Calu3 (cell line): ENCODE data around the gene CHST15. TPM values are rescaled to one million over a fixed set of nuclear protein-coding genes. Genes with fewer than 3 reads are reported as not detected.

Experiments used
- BruUV-seq: library from RNA; stranded (reverse); fragments of 400-500 nt; replicated peaks from 2 replicates; lab custom pipeline; 2021; lab: Mats Ljungman, UMichigan
- CTCF ChIA-PET: fragments of 300-600 bp; sonication (Branson Sonifier 250); formaldehyde crosslinking; loops from one replicate; lab custom pipeline; 2022; ENCODE audit warnings: antibody characterized with exemption; lab: Charles Lee
- DNase-seq: peaks from one replicate; pipeline ENCODE4 v3.0.0; 2022
- H3K27ac Mint-ChIP-seq: one replicate; pipeline ENCODE4 v1.8.0; 2022; ENCODE audit warnings: mixed read lengths; ENCODE audit not compliant: unreplicated experiment
- H3K27me3 Mint-ChIP-seq: one replicate; pipeline ENCODE4 v1.8.0; 2022; ENCODE audit warnings: mixed read lengths; ENCODE audit not compliant: unreplicated experiment
- H3K36me3 Mint-ChIP-seq: one replicate; pipeline ENCODE4 v1.8.0; 2022; ENCODE audit warnings: mild to moderate bottlenecking, moderate library complexity, mixed read lengths; ENCODE audit not compliant: insufficient read depth, unreplicated experiment
- H3K4me1 Mint-ChIP-seq: one replicate; pipeline ENCODE4 v1.8.0; 2022; ENCODE audit warnings: mild to moderate bottlenecking, low read depth, mixed read lengths; ENCODE audit not compliant: unreplicated experiment
- H3K4me3 Mint-ChIP-seq: one replicate; pipeline ENCODE4 v1.8.0; 2022; ENCODE audit warnings: mild to moderate bottlenecking, low read depth, moderate library complexity, mixed read lengths; ENCODE audit not compliant: unreplicated experiment
- H3K9me3 Mint-ChIP-seq: one replicate; pipeline ENCODE4 v1.8.0; 2022; ENCODE audit warnings: low read depth, mixed read lengths; ENCODE audit not compliant: unreplicated experiment
- intact Hi-C: fragments of 100-400 bp; cut with micrococcal nuclease; formaldehyde crosslinking; loops from one replicate; pipeline ENCODE4 v1.10.0; 2022; ENCODE audit not compliant: unreplicated experiment
- total RNA-seq: library from RNA; stranded (reverse); gene quantifications from 2 replicates; pipeline ENCODE4 v1.2.3, GENCODE V29; 2022
- TF ChIP-seq, protein P1 (sequence below): fragments of 200-600 bp; IDR thresholded peaks from one replicate; pipeline ENCODE4 v1.8.0; 2022; ENCODE audit warnings: antibody characterized with exemption; ENCODE audit not compliant: unreplicated experiment

Gene CHST15
- total RNA-seq, 1 experiment from 2014 or later, result 19.3 TPM

DNA sequence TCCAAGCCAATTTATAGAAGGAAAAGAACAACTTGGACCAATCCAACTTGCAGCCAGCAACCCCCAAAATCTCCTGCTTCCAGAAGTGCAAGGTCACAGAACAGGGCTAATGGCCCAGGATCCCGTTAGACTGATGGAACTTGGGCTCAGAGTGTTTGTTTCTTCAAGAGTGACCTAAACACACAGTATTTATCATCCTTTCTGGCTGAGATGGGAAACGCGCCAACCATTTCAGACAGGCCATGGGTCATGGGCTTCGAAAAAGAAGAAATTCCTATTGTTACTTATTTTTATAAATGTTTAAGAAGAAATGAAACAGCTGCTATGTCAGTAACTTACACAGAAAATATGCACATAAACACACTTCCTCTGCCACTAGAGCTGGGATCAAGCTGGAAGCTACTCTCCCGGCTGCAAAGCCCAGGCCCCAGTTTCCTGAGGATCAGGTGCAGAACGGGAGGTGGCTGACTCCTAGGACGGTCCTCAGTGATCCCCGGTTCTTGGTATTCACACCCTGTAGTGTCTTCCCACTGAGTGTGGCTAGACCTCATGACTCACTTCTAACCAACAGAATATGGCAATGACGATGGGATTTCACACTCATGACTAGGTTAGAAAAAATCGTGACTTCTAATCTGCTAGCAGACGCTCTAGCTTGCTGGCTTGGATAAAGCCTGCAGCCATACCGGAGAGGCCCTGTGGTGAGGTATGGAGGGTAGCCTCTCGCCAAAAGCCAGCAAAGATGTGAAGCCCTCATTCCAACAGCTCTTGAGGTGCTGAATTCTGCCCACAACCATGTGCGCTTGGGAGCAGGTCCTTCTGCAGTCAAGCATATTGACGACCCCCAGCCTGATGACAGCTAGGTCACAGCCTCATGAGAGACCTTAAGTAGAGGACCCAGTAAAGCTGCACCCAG lies 60.2 kb downstream of the CHST15 start:
- TF ChIP-seq, protein P1, sequence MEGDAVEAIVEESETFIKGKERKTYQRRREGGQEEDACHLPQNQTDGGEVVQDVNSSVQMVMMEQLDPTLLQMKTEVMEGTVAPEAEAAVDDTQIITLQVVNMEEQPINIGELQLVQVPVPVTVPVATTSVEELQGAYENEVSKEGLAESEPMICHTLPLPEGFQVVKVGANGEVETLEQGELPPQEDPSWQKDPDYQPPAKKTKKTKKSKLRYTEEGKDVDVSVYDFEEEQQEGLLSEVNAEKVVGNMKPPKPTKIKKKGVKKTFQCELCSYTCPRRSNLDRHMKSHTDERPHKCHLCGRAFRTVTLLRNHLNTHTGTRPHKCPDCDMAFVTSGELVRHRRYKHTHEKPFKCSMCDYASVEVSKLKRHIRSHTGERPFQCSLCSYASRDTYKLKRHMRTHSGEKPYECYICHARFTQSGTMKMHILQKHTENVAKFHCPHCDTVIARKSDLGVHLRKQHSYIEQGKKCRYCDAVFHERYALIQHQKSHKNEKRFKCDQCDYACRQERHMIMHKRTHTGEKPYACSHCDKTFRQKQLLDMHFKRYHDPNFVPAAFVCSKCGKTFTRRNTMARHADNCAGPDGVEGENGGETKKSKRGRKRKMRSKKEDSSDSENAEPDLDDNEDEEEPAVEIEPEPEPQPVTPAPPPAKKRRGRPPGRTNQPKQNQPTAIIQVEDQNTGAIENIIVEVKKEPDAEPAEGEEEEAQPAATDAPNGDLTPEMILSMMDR, result no peak
- peaks cover 10% of the 10 kb centered on the region for H3K36me3 Mint-ChIP-seq
- H3K27ac Mint-ChIP-seq, result no peak overlapping the region
- no peaks in the 10 kb centered on the region for H3K9me3 Mint-ChIP-seq
- BruUV-seq, result no TSS peak
- H3K4me1 Mint-ChIP-seq, result peaks cover 15% of the 10 kb centered on the region
- H3K4me3 Mint-ChIP-seq, result no peak overlapping the region
- CTCF ChIA-PET, result no interaction called here
- no peak for DNase-seq
- no peaks in the 10 kb centered on the region for H3K27me3 Mint-ChIP-seq
- intact Hi-C loops, result no loop called here

DNA sequence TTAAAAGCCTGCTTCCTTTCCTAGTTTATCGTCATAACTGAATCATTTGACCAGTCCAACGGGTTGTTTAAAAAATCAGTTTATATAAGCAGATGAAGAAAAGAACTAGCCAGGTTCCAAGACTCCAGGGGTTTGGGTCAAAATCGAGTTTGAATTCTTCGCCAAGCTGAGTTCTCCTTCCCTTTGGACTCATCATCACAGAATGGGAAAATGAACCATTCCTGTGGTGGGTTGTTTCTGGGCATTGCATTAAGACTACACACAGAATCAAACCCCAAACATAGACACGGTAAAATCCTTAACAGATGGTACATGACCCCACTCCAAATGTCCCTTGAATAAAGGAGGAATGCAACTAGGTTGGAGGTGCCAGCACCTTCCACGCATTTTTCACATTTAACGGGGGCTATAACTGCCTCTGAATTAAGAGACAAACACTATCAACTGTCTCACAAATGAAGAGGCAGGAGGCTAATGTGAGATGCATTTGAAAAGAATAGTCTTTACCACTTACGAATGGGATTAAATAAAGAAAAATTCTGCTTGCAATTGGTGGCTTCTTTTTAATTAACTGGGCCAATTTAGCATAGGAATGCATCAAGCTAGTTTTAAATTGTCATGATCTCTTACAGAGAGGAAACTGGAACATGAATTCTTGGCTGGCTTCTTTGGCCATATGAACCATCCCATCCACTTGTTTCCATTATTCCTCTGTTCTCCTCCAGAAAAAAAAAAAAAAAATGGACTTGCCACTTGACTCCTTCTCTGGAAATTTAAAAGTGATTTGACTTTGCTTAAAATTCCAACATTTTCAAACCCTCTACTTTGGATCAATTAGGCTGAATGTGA lies 61.1 kb downstream of the CHST15 start:
- H3K36me3 Mint-ChIP-seq, result peaks cover 10% of the 10 kb centered on the region
- H3K27ac Mint-ChIP-seq, result no peak overlapping the region
- H3K27me3 Mint-ChIP-seq, result no peaks in the 10 kb centered on the region
- TF ChIP-seq, protein P1, result no peak
- no TSS peak for BruUV-seq
- H3K4me1 Mint-ChIP-seq, result peaks cover 15% of the 10 kb centered on the region
- H3K4me3 Mint-ChIP-seq, result no peak overlapping the region
- CTCF ChIA-PET, result no interaction called here
- H3K9me3 Mint-ChIP-seq, result no peaks in the 10 kb centered on the region
- intact Hi-C loops, result no loop called here
- no peak for DNase-seq

DNA sequence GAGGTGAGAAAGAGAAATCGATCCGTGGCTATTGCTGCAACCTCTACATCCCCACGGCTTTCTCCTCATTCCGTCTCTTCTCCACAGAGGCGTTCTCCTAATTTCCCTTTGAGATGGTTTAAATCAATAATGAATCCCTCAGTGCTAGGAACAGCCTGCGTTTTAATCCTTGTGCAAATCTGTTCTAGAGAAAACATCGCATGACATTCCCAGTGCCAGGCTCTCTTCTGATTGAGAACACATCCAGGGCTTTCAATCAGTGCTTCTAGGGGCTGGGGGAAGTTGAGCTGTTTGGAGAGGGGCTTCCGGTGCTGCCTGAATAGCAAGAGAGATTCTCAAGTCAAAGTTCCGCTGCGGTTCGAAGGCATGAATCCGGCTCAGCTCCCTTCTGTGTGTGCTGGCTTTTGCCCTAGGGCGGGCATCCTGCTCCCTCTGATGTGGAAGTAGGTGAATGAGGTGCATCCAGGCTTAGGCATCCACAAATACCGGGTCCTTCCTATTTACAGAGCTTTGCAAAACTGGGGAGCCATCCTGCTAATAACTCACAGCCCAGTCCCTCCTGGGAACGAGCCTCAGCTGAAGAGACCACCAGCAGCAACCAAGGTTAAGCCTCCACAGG lies 62.8 kb downstream of the CHST15 start:
- CTCF ChIA-PET, result no interaction called here
- H3K36me3 Mint-ChIP-seq, result peaks cover 6% of the 10 kb centered on the region
- H3K4me1 Mint-ChIP-seq, result peaks cover 4% of the 10 kb centered on the region
- no peaks in the 10 kb centered on the region for H3K9me3 Mint-ChIP-seq
- TF ChIP-seq, protein P1, result no peak
- no peak overlapping the region for H3K4me3 Mint-ChIP-seq
- no peak for DNase-seq
- H3K27ac Mint-ChIP-seq, result no peak overlapping the region
- no peaks in the 10 kb centered on the region for H3K27me3 Mint-ChIP-seq
- BruUV-seq, result no TSS peak
- intact Hi-C loops, result no loop called here

DNA sequence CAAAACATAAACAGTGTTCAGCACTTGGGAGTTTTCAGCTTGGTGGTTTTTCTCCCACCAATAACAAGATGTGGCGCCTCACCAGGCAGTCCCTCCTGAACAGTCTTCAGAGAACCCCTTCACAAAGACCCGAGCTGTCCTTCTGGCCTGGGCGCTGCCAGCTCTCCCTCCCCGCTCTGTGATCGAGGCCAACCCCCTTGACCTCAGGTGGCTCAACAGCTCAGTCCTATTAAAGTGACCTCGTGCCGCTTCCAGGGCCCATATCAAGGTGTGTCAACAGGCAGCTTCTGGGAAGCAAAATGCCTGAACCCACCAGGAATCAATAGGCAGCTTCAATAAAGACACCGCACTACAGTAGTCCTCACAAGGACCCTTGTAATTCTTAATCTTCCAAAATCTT lies 63.3 kb downstream of the CHST15 start:
- CTCF ChIA-PET, result no interaction called here

More for the DNA sequence above, 63.3 kb downstream of the CHST15 start:
- intact Hi-C loops, result no loop called here
- H3K4me1 Mint-ChIP-seq, result no peaks in the 10 kb centered on the region
- H3K4me3 Mint-ChIP-seq, result no peak overlapping the region
- TF ChIP-seq, protein P1, result no peak
- no peak overlapping the region for H3K27ac Mint-ChIP-seq
- no peaks in the 10 kb centered on the region for H3K27me3 Mint-ChIP-seq
- no peak for DNase-seq
- BruUV-seq, result no TSS peak
- peaks cover under 1% of the 10 kb centered on the region for H3K36me3 Mint-ChIP-seq
- no peaks in the 10 kb centered on the region for H3K9me3 Mint-ChIP-seq
